Loucy (cell line): ENCODE results near the gene FAM193B.

Experiments used
- H2AFZ ChIP-seq: fragments of 200-600 bp; sonication (generic); 2 replicates; pipeline ENCODE4 v1.6.0; 2016; ENCODE audit warnings: antibody characterized with exemption, mild to moderate bottlenecking, low read length, moderate library complexity
- H3F3A ChIP-seq: fragments of 200-600 bp; 2 replicates; pipeline ENCODE4 v1.6.0; 2016; ENCODE audit warnings: antibody characterized with exemption, low read depth, mild to moderate bottlenecking
- H3K27me3 ChIP-seq: fragments of 200-600 bp; sonication (generic); 2 replicates; pipeline ENCODE4 v1.6.1; 2014; ENCODE audit warnings: low read length, mild to moderate bottlenecking; ENCODE audit not compliant: insufficient read depth, poor library complexity, severe bottlenecking
- H3K36me3 ChIP-seq: fragments of 200-600 bp; sonication (generic); 2 replicates; pipeline ENCODE4 v1.6.1; 2016; ENCODE audit warnings: low read length; ENCODE audit not compliant: insufficient read depth
- H3K4me1 ChIP-seq: fragments of 200-600 bp; sonication (generic); 2 replicates; pipeline ENCODE4 v1.5.1; 2014; ENCODE audit warnings: low read length, mild to moderate bottlenecking; ENCODE audit not compliant: insufficient read depth, poor library complexity, severe bottlenecking
- H3K4me2 ChIP-seq: fragments of 200-600 bp; sonication (generic); 2 replicates; pipeline ENCODE4 v1.6.0; 2014; ENCODE audit warnings: antibody characterized with exemption, low read length, low read depth, mild to moderate bottlenecking; ENCODE audit not compliant: poor library complexity, severe bottlenecking
- H3K4me3 ChIP-seq: fragments of 200-600 bp; sonication (generic); 2 replicates; pipeline ENCODE4 v1.5.1; 2014; ENCODE audit warnings: low read length, mild to moderate bottlenecking, mixed read lengths; ENCODE audit not compliant: poor library complexity, severe bottlenecking
- H3K79me2 ChIP-seq: fragments of 200-600 bp; sonication (generic); 2 replicates; pipeline ENCODE4 v1.6.1; 2014; ENCODE audit warnings: low read length; ENCODE audit not compliant: insufficient read depth
- H3K9ac ChIP-seq: fragments of 200-600 bp; sonication (generic); 2 replicates; pipeline ENCODE4 v1.6.0; 2014; ENCODE audit warnings: mild to moderate bottlenecking, low read depth, low read length, moderate library complexity; ENCODE audit not compliant: poor library complexity, severe bottlenecking
- H3K9me2 ChIP-seq: fragments of 200-600 bp; sonication (generic); replicated peaks from 2 replicates; pipeline ENCODE4 v1.6.1; 2016; ENCODE audit warnings: low read depth, low read length, mixed read lengths
- H3K9me3 ChIP-seq: fragments of 200-600 bp; sonication (generic); 2 replicates; pipeline ENCODE4 v1.6.1; 2014; ENCODE audit warnings: mild to moderate bottlenecking, antibody characterized with exemption, low read length, low read depth; ENCODE audit not compliant: insufficient read depth
- H4K20me1 ChIP-seq: fragments of 200-600 bp; sonication (generic); 2 replicates; pipeline ENCODE4 v1.6.0; 2014; ENCODE audit warnings: antibody characterized with exemption, low read length, mild to moderate bottlenecking; ENCODE audit not compliant: insufficient read depth, poor library complexity, severe bottlenecking
- CTCF ChIP-seq: fragments of 200-600 bp; sonication (generic); conservative IDR thresholded peaks from 2 replicates; pipeline ENCODE4 v1.5.1; 2014; ENCODE audit warnings: mild to moderate bottlenecking, antibody characterized with exemption, low read length
- EZH2phosphoT487 ChIP-seq: fragments of 200-600 bp; IDR thresholded peaks from 2 replicates; pipeline ENCODE4 v1.6.1; 2018; ENCODE audit warnings: antibody characterized with exemption, mild to moderate bottlenecking, moderate library complexity, borderline replicate concordance

Gene FAM193B

DNA sequence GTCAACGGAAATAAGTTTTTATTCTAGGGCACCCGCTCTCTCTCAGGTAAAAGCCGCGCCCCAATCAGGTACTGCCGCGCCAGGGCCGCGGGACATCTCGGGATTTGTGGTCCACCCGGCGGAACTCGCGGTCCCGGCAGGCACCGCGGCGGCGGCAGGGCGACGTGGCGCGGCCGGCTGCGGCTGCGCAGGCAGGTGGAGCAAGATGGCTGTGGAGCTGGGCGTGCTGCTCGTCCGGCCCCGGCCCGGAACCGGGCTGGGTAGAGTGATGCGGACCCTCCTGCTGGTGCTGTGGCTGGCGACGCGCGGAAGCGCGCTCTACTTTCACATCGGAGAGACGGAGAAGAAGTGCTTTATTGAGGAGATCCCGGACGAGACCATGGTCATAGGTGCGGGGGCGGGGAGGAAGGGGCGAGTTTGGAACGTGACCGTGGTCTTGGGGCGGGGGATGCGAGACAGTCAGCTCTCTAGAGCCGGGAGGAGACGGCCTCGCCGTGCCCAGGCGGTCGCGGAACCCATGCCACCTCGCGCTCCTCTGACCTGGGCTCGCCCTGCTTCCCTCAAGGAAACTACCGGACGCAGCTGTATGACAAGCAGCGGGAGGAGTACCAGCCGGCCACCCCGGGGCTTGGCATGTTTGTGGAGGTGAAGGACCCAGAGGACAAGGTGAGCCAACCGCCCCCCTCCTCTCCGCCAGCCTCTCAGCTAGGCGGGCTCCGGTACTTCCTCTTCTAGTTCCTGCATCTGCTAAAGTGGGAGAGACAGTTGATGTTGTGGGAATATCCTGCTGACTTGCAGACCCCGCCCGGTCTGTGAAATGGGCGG, 37.9 kb upstream of the FAM193B start, which contains the start of gene TMED9:
TMED9 (plus strand) TSS at position 194 of the 825 bp plus-strand sequence; CDS start at position 206, 12 bp downstream.
- Histone ChIP-seq H3K4me2 (peak within 1 kb of the TSS; percentile 74), H3K27me3 (no peaks in the 10 kb centered on the region), H3F3A (no peaks in the 10 kb centered on the region), H3K36me3 (no peaks in the 10 kb centered on the region; the same call in 1 of the 2 replicates), H3K9me2 (no peaks in the 10 kb centered on the region), H3K9ac (peak within 1 kb of the TSS; percentile 92), H3K4me1 (peaks cover 12% of the 10 kb centered on the region), H3K79me2 (peaks cover 25% of the 10 kb centered on the region), H3K9me3 (no peaks in the 10 kb centered on the region), H3K4me3 (peak within 1 kb of the TSS; percentile 86), H2AFZ (peak within 1 kb of the TSS; percentile 70), H4K20me1 (peaks cover 12% of the 10 kb centered on the region)
- TF ChIP-seq CTCF (no peak), EZH2phosphoT487 (no peak)

GRCh38 chr5:177591690-177592009, 37.3 kb upstream of the FAM193B start:
- H3K9ac ChIP-seq, result no peak overlapping the region

DNA sequence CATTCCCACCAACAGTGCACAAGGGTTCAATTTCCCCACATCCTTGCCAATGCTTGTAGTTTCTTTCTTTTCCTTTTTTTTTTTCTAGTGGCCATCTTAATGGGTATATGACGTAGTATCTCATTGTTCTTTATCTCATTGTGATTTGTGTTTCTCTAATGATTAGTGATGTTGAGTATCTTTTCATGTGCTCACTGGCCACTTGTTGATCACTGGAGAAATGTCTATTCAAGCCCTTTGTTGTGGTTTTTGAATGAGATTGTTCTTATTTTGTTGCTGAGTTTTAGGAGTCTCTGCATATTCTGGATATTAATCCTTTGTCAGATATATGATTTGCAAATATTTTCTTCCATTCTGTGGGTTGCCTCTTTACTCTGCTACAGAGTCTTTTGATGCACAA, 36.0 kb upstream of the FAM193B start:
- TF ChIP-seq EZH2phosphoT487 (no peak), CTCF (no peak)
- H3K4me1 ChIP-seq, result peaks cover 12% of the 10 kb centered on the region
- no peaks in the 10 kb centered on the region for H3F3A ChIP-seq
- no peaks in the 10 kb centered on the region; the same call in 1 of the 2 replicates for H3K36me3 ChIP-seq
- no peak overlapping the region for H3K4me3 ChIP-seq
- H3K9me3 ChIP-seq, result no peaks in the 10 kb centered on the region
- no peak overlapping the region for H3K9ac ChIP-seq
- H3K4me2 ChIP-seq, result no peak overlapping the region
- peaks cover 25% of the 10 kb centered on the region for H3K79me2 ChIP-seq
- no peaks in the 10 kb centered on the region for H3K9me2 ChIP-seq
- H4K20me1 ChIP-seq, result peaks cover 12% of the 10 kb centered on the region
- no peak overlapping the region for H2AFZ ChIP-seq
- H3K27me3 ChIP-seq, result no peaks in the 10 kb centered on the region

More at GRCh38 chr5:177591690-177592009, 37.3 kb upstream of the FAM193B start:
- TF ChIP-seq EZH2phosphoT487 (no peak), CTCF (no peak)
- H3K27me3 ChIP-seq, result no peaks in the 10 kb centered on the region
- peak overlapping the region; percentile 86 for H3K4me3 ChIP-seq
- H3K9me3 ChIP-seq, result no peaks in the 10 kb centered on the region
- no peaks in the 10 kb centered on the region; the same call in 1 of the 2 replicates for H3K36me3 ChIP-seq
- H3K9me2 ChIP-seq, result no peaks in the 10 kb centered on the region
- no peaks in the 10 kb centered on the region for H3F3A ChIP-seq
- H4K20me1 ChIP-seq, result peaks cover 12% of the 10 kb centered on the region
- peak overlapping the region; percentile 59 for H3K4me2 ChIP-seq
- peak overlapping the region; percentile 66 for H2AFZ ChIP-seq
- H3K4me1 ChIP-seq, result peaks cover 12% of the 10 kb centered on the region
- peaks cover 25% of the 10 kb centered on the region for H3K79me2 ChIP-seq
